Stimulated activated CD8-positive, alpha-beta memory T cell treated with anti-CD3 and anti-CD28 coated beads, Interleukin-15, amount 100 ng/mL, for 48 hours (primary cell): ENCODE measurements around the gene STT3B.
A peak's percentile ranks its signal among the peaks of the same experiment; 100 is the strongest.

ENCODE experiments used
- DNase-seq, 2 donors: peaks; one replicate each; pipeline ENCODE4 v3.0.0-alpha.2; 2020; ENCODE audit warnings: low read depth in 2 of 2

STT3B gene

GRCh38 chr3:31521468-31521867 lies 11.3 kb upstream of the STT3B start:
- no peak for DNase-seq

GRCh38 chr3:31522152-31522551 lies 10.6 kb upstream of the STT3B start:
- DNase-seq = no peak

GRCh38 chr3:31523543-31523942 lies 9.2 kb upstream of the STT3B start:
- no peak for DNase-seq

- no peak for DNase-seq
These were observed 7.2 kb upstream of the STT3B start for GRCh38 chr3:31525532-31525931.

- no peak for DNase-seq
These were observed 3.3 kb upstream of the STT3B start for GRCh38 chr3:31529421-31529820.

- DNase-seq = no peak
These were observed 2.4 kb upstream of the STT3B start for GRCh38 chr3:31530039-31530959.

- no peak for DNase-seq
These were observed 1.8 kb upstream of the STT3B start for GRCh38 chr3:31530960-31531335.

- DNase-seq = no peak
These were observed 1.2 kb upstream of the STT3B start for GRCh38 chr3:31531452-31531991.

- DNase-seq = peak; percentile 98
These were observed 636 bp upstream of the STT3B start for GRCh38 chr3:31531992-31532586.

- peak; percentile 44 to 49 for DNase-seq
These were observed 692 bp downstream of the STT3B start for GRCh38 chr3:31533169-31534064.

GRCh38 chr3:31534065-31534425 lies 1.3 kb downstream of the STT3B start:
- DNase-seq = no peak

- DNase-seq = no peak
These were observed 3.8 kb downstream of the STT3B start for GRCh38 chr3:31536497-31536896.

- DNase-seq = no peak
These were observed 6.1 kb downstream of the STT3B start for GRCh38 chr3:31538801-31539200.

GRCh38 chr3:31539275-31539674 lies 6.5 kb downstream of the STT3B start:
- no peak for DNase-seq

GRCh38 chr3:31541089-31541488 lies 8.4 kb downstream of the STT3B start:
- DNase-seq = no peak

- DNase-seq = no peak
These were observed 9.5 kb downstream of the STT3B start for GRCh38 chr3:31542246-31542645.

- no peak for DNase-seq
These were observed 10.7 kb downstream of the STT3B start for GRCh38 chr3:31543375-31543774.

GRCh38 chr3:31544634-31545033 lies 11.9 kb downstream of the STT3B start:
- DNase-seq = no peak

- DNase-seq = no peak
These were observed 13.4 kb downstream of the STT3B start for GRCh38 chr3:31546162-31546561.

- DNase-seq = no peak
These were observed 14.0 kb downstream of the STT3B start for GRCh38 chr3:31546725-31547124.

- no peak for DNase-seq
These were observed 17.9 kb downstream of the STT3B start for GRCh38 chr3:31550452-31551251.
